WERI-Rb-1 (cell line): Measurements from ENCODE around the gene ACTN1.

ENCODE experiments used
- DNase-seq: peaks from one replicate; pipeline ENCODE4 v3.0.0-alpha.2; 2020
- H3K27ac ChIP-seq: fragments of 250-450 bp; sonication (Bioruptor Pico); 2 replicates; pipeline ENCODE4 v1.5.1; 2020; ENCODE audit warnings: mild to moderate bottlenecking, moderate library complexity
- H3K27me3 ChIP-seq: fragments of 250-450 bp; sonication (Bioruptor Pico); 2 replicates; pipeline ENCODE4 v1.5.1; 2021; ENCODE audit warnings: mild to moderate bottlenecking, low read depth, moderate library complexity; ENCODE audit not compliant: insufficient read depth, severe bottlenecking
- H3K36me3 ChIP-seq: fragments of 250-450 bp; sonication (Bioruptor Pico); 2 replicates; pipeline ENCODE4 v1.5.1; 2020; ENCODE audit warnings: mild to moderate bottlenecking, moderate library complexity
- H3K4me3 ChIP-seq: 2 replicates; pipeline ENCODE4 v1.5.1; 2011; ENCODE audit warnings: low read depth, mild to moderate bottlenecking, control low read depth, low read length
- H3K9me3 ChIP-seq: fragments of 250-450 bp; sonication (Bioruptor Pico); 2 replicates; pipeline ENCODE4 v1.5.1; 2021; ENCODE audit warnings: mild to moderate bottlenecking, moderate library complexity; ENCODE audit not compliant: severe bottlenecking
- CTCF ChIP-seq: IDR thresholded peaks from 2 replicates; pipeline ENCODE4 v1.5.1; 2011; ENCODE audit warnings: low read depth, mild to moderate bottlenecking, control low read depth, inconsistent platforms, low read length

ACTN1 gene

GRCh38 chr14:68951035-68951797 lies 27.9 kb downstream of the ACTN1 start:
- no peaks in the 10 kb centered on the region for H3K36me3 ChIP-seq
- no peak overlapping the region for H3K27ac ChIP-seq
- no peaks in the 10 kb centered on the region for H3K9me3 ChIP-seq
- TF ChIP-seq CTCF = no peak
- H3K27me3 ChIP-seq = no peaks in the 10 kb centered on the region
- no peak for DNase-seq
- H3K4me3 ChIP-seq = no peak overlapping the region

GRCh38 chr14:68950111-68950510 lies 29.0 kb downstream of the ACTN1 start:
- no peak for TF ChIP-seq CTCF
- Histone ChIP-seq H3K4me3 (no peak overlapping the region), H3K27ac (no peak overlapping the region), H3K36me3 (no peaks in the 10 kb centered on the region), H3K9me3 (no peaks in the 10 kb centered on the region), H3K27me3 (no peaks in the 10 kb centered on the region)
- no peak for DNase-seq

GRCh38 chr14:68949601-68949965 lies 29.5 kb downstream of the ACTN1 start:
- no peak for TF ChIP-seq CTCF
- Histone ChIP-seq H3K4me3 (no peak overlapping the region), H3K36me3 (no peaks in the 10 kb centered on the region), H3K27ac (no peak overlapping the region), H3K9me3 (no peaks in the 10 kb centered on the region), H3K27me3 (no peaks in the 10 kb centered on the region)
- no peak for DNase-seq

GRCh38 chr14:68948686-68949600 lies 30.2 kb downstream of the ACTN1 start:
- H3K9me3 ChIP-seq = no peaks in the 10 kb centered on the region
- H3K27ac ChIP-seq = peak overlapping the region; percentile 55
- H3K4me3 ChIP-seq = no peak overlapping the region
- DNase-seq = no peak
- H3K36me3 ChIP-seq = no peaks in the 10 kb centered on the region
- no peak for TF ChIP-seq CTCF
- no peaks in the 10 kb centered on the region for H3K27me3 ChIP-seq

- Histone ChIP-seq H3K36me3 (no peaks in the 10 kb centered on the region), H3K9me3 (no peaks in the 10 kb centered on the region), H3K27ac (peak overlapping the region; percentile 55), H3K27me3 (no peaks in the 10 kb centered on the region), H3K4me3 (no peak overlapping the region)
- TF ChIP-seq CTCF = no peak
- DNase-seq = peak; percentile 83
These were observed 31.3 kb downstream of the ACTN1 start for GRCh38 chr14:68947802-68948201.
